HAP-1 (cell line): Measurements from ENCODE around the gene KLHL7.
A peak's percentile ranks its signal among the peaks of the same experiment; 100 is the strongest.

Experiments used
- DNase-seq, 2 experiments: peaks; one replicate each; pipeline ENCODE4 v3.0.0-alpha.2; 2016 to 2020; ENCODE audit warnings: low spot score in 2 of 2
- H3K27me3 ChIP-seq: fragments of 250-450 bp; sonication (Bioruptor Pico); 2 replicates; pipeline ENCODE4 v1.5.1; 2020; ENCODE audit warnings: low read depth, mild to moderate bottlenecking, moderate library complexity
- H3K36me3 ChIP-seq: fragments of 250-450 bp; sonication (Bioruptor Pico); replicated peaks from 2 replicates; pipeline ENCODE4 v1.5.1; 2020; ENCODE audit warnings: mild to moderate bottlenecking
- H3K4me1 ChIP-seq: fragments of 250-450 bp; sonication (Bioruptor Pico); 2 replicates; pipeline ENCODE4 v1.5.1; 2020; ENCODE audit warnings: mild to moderate bottlenecking
- H3K4me3 ChIP-seq: fragments of 250-450 bp; sonication (Bioruptor Pico); 2 replicates; pipeline ENCODE4 v1.5.1; 2020; ENCODE audit warnings: mild to moderate bottlenecking, moderate library complexity
- H3K9me3 ChIP-seq: fragments of 250-450 bp; sonication (Bioruptor Pico); 2 replicates; pipeline ENCODE4 v1.5.1; 2020; ENCODE audit warnings: mild to moderate bottlenecking, moderate library complexity
- in situ Hi-C: fragments of 300-500 bp; cut with MboI; formaldehyde crosslinking; loops from 3 replicates; pipeline ENCODE4 v1.14.3; 2020; ENCODE audit warnings: low sequenced_read_pairs, inconsistent platforms, mixed read lengths

Gene KLHL7

DNA sequence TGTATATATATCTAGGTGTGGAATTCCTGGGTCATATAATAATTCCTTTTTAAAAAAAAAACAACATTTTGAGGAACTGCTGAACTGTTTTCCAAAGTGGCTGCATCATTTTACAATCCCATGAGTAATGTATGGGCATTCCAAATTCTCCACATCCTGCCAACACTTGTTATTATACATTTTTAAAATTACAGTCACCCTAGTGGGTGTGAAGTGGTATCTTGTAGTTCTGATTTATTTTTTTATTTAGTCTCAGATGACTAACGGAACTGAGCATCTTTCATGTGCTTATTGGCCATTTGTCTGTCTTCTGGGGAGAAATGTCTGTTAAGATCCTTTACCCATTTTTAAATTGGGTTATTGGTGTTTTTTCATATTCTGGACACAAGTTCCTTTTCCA, 12.0 kb upstream of the KLHL7 start:
- H3K27me3 ChIP-seq: no peaks in the 10 kb centered on the region
- in situ Hi-C loops: no loop called here

GRCh38 chr7:23096518-23097290, 8.9 kb upstream of the KLHL7 start:
- in situ Hi-C loops: no loop called here
- DNase-seq: no peak
- no peaks in the 10 kb centered on the region for H3K36me3 ChIP-seq
- H3K27me3 ChIP-seq: no peaks in the 10 kb centered on the region
- H3K9me3 ChIP-seq: peaks cover 6% of the 10 kb centered on the region; the same call in 1 of the 2 replicates
- no peak overlapping the region for H3K4me3 ChIP-seq
- H3K4me1 ChIP-seq: no peaks in the 10 kb centered on the region

More for the DNA sequence above, 12.0 kb upstream of the KLHL7 start:
- H3K4me3 ChIP-seq: no peak overlapping the region
- DNase-seq: no peak
- peaks cover 6% of the 10 kb centered on the region; the same call in 1 of the 2 replicates for H3K9me3 ChIP-seq
- no peaks in the 10 kb centered on the region for H3K4me1 ChIP-seq
- H3K36me3 ChIP-seq: no peaks in the 10 kb centered on the region

DNA sequence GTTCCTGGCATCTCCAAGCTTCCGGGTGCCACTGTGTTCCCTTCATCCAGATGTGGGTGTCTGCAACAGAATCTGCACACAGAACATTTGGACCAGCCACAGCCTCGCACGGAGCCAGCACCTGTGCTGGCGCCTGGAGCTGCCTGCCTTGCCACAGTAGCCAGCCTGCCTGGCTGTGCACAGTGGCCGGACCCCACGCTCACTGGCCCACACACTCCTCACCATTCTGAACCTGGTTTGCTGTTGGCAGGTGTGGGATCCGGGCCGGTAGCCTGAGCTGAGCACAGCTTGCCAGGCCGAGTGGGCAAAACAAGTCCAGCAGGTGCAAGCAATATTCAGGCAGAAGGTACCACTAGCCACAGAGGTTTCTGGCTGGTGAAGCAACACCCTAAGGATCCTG, 7.6 kb upstream of the KLHL7 start:
- DNase-seq: no peak
- no peaks in the 10 kb centered on the region for H3K27me3 ChIP-seq

GRCh38 chr7:23098460-23098859, 7.1 kb upstream of the KLHL7 start:
- peaks cover 6% of the 10 kb centered on the region; the same call in 1 of the 2 replicates for H3K9me3 ChIP-seq
- DNase-seq: no peak
- in situ Hi-C loops: no loop called here

More for the DNA sequence above, 7.6 kb upstream of the KLHL7 start:
- Histone ChIP-seq H3K36me3 (peaks cover 6% of the 10 kb centered on the region; the same call in 1 of the 2 replicates), H3K9me3 (peaks cover 6% of the 10 kb centered on the region; the same call in 1 of the 2 replicates), H3K4me3 (no peak overlapping the region), H3K4me1 (no peaks in the 10 kb centered on the region)
- in situ Hi-C loops: no loop called here

DNA sequence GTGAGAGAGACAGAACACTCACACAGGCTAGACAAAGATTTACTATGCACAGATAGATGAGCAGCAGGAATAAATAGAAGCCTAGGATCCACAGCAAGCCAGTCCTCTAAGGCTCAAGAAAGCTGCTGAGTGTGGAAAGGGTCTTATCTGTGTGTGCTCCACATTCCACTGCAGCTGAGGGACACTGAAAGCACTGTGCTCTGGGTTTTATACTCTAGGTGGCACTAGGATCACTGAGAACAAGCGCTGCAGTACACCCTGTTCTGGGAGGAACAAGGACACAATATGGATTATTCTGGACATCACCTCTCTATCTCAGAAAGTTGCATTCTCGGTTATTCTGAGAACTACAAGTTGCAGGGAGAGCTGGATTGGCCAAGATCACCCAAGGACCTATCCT, 4.9 kb upstream of the KLHL7 start:
- in situ Hi-C loops: no loop called here
- Histone ChIP-seq H3K4me1 (no peaks in the 10 kb centered on the region), H3K4me3 (no peak overlapping the region), H3K9me3 (peaks cover 2% of the 10 kb centered on the region; the same call in 1 of the 2 replicates), H3K27me3 (no peaks in the 10 kb centered on the region), H3K36me3 (peaks cover 6% of the 10 kb centered on the region; the same call in 1 of the 2 replicates)
- no peak for DNase-seq

More at GRCh38 chr7:23098460-23098859, 7.1 kb upstream of the KLHL7 start:
- Histone ChIP-seq H3K27me3 (no peaks in the 10 kb centered on the region), H3K4me3 (no peak overlapping the region), H3K4me1 (no peaks in the 10 kb centered on the region), H3K36me3 (peaks cover 6% of the 10 kb centered on the region; the same call in 1 of the 2 replicates)

DNA sequence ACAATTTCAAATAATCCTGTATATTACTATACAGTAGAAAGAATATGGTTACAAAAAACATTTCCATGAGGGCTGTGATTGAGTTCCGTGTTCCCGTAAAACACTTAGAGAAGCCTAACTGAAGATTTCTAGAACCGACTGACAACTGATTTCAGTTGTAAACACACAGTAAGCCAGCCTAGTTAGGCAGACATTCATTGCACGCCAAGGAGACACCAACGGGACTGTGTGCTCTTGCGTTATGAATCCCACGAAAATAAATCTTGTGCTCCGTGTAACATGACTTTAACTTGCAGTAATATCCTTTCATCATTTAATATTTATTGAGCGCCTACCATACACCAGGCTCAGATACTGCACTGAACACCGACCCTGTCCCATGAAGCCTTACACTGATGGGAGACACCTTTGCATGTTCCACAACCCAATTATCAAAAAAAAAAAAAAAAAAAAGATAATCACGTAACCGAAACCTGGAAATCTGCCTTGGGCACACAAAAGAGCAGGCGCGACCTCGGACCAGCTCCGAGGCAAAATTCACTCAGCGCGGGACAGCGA, 420 bp upstream of the KLHL7 start:
- no peaks in the 10 kb centered on the region for H3K9me3 ChIP-seq
- in situ Hi-C loops: no loop called here
- DNase-seq: no peak
- peaks cover 11% of the 10 kb centered on the region for H3K4me1 ChIP-seq
- no peaks in the 10 kb centered on the region for H3K27me3 ChIP-seq
- H3K4me3 ChIP-seq: peak overlapping the region; percentile 89
- H3K36me3 ChIP-seq: peaks cover 6% of the 10 kb centered on the region; the same call in 1 of the 2 replicates

DNA sequence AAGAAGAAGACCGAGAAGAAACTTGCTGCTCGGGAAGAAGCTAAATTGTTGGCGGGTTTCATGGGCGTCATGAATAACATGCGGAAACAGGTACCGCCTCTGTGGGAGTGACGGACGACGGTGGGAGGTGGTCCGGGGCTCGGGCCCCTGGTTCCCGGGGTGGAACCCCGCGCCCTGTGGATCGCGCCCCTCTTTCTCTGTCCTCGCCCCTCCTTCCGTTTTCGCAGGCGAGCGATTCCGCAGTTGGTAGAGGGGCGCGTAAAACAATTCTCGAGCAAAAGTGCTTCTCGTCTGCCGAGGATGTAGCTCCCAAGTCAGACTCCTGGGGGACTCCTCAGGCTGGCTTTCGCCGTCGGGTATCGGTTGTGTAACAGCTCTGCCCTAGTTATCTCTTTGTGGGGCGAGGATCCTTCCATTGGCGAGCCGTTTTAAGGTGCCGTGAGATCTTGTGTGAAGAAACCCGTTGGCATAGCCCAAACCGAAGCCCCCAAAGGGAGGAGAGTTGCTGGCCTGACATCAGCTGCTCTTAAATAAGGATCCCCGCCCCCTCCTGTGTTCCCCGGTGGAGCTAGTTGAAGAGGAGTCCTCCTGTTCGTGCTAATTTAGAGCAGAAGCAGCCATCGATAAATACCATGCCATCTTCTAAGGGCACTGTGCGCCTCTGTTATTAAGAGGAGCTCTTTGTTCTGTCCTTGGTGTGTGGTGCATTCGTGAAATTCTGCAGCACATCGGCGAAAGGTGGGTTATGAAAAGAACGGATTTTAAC, 655 bp downstream of the KLHL7 start:
- Histone ChIP-seq H3K9me3 (no peaks in the 10 kb centered on the region), H3K36me3 (peaks cover 6% of the 10 kb centered on the region; the same call in 1 of the 2 replicates), H3K27me3 (no peaks in the 10 kb centered on the region), H3K4me1 (peaks cover 11% of the 10 kb centered on the region), H3K4me3 (peak overlapping the region; percentile 89)
- in situ Hi-C loops: no loop called here
- DNase-seq: peak; percentile 15 to 66

DNA sequence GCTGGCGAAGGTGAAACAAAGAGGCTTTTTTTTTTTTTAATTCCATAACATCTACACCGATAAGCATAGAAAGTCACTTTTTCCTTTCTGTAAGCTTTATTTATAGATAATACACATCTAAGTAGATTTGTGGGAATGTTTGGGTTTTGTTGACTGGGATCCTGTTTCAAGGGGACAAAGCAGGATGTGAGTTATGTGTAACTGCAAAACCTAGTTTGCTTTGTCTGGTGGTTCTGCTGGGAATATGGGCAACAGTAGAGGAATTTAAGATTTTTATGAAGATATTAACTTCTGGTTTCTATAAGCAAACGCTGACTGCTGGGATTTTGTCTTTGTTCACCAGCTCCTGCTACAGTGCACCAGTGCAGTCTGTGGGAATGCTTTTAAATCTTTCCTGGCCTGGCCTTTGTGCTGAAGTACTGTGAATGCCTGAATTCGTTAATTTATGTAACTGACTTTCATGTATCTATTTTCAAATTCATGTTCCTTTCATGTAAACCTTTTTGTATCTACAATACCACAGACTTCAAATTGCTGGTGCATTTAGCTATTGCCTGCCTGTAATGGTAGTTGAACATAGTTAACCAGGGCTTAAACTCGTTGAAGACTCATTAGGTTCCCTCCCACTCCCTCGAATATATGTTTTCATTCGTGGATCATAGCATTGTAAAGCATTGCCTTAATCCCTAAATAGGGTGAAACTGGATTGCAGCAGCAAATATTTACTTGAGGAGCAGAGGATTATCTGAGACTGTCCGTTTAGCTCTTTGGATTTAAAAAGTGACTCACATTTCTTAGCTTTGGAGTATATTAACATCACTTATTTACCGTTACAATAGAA, 1.5 kb downstream of the KLHL7 start:
- Histone ChIP-seq H3K9me3 (no peaks in the 10 kb centered on the region), H3K27me3 (no peaks in the 10 kb centered on the region), H3K4me1 (peaks cover 11% of the 10 kb centered on the region), H3K4me3 (peak overlapping the region; percentile 89), H3K36me3 (peaks cover 6% of the 10 kb centered on the region; the same call in 1 of the 2 replicates)
- peak; percentile 22 to 57 for DNase-seq
- in situ Hi-C loops: no loop called here

DNA sequence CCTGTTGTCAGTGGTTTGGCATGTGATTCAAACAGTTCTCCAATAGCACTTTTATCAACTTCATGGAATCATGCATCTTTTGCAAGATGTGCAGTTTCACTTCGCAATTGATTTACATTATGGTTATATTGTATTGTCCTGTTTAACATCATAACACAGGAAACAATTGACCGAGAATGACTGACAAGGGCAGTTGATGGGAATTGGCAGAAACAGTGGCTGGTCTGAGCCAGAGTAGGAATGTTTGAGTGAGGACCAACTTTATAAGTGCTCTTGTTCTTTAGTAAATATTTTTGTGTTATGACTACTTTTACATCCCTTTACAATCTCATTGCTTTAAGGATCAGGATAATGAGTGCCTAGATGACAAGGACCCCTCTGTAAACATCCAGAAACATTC, 2.2 kb downstream of the KLHL7 start:
- H3K9me3 ChIP-seq: no peaks in the 10 kb centered on the region
- in situ Hi-C loops: no loop called here
- peaks cover 1% of the 10 kb centered on the region; the same call in 1 of the 2 replicates for H3K36me3 ChIP-seq
- H3K4me1 ChIP-seq: peaks cover 11% of the 10 kb centered on the region
- H3K27me3 ChIP-seq: no peaks in the 10 kb centered on the region
- H3K4me3 ChIP-seq: peak overlapping the region; percentile 89
- DNase-seq: no peak

GRCh38 chr7:23108995-23109394, 3.4 kb downstream of the KLHL7 start:
- H3K4me3 ChIP-seq: no peak overlapping the region
- H3K4me1 ChIP-seq: peaks cover 11% of the 10 kb centered on the region
- DNase-seq: no peak
- no peaks in the 10 kb centered on the region for H3K27me3 ChIP-seq
- H3K36me3 ChIP-seq: no peaks in the 10 kb centered on the region
- in situ Hi-C loops: no loop called here
- no peaks in the 10 kb centered on the region for H3K9me3 ChIP-seq

DNA sequence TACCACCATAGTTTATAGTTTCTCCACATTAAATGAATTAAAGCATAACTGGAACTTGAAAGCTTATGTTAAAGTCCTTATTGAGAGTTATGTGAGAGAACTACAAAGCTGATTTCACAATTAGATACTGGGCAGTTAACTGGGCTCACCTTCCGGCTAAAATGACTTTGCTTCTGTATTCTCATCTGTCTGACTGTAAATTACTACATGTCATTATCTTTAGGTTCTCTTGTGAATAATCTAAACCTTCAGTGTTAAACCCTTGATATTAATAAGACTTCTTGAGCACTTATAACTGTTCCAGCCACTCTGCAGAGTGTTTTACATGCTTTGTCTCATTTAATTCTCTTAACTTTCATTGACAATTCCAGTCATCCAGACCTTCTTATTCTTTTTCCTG, 3.9 kb downstream of the KLHL7 start:
- H3K4me3 ChIP-seq: no peak overlapping the region
- no peaks in the 10 kb centered on the region for H3K9me3 ChIP-seq
- DNase-seq: no peak
- peaks cover 11% of the 10 kb centered on the region for H3K4me1 ChIP-seq
- H3K27me3 ChIP-seq: no peaks in the 10 kb centered on the region
- in situ Hi-C loops: no loop called here
- H3K36me3 ChIP-seq: no peaks in the 10 kb centered on the region

DNA sequence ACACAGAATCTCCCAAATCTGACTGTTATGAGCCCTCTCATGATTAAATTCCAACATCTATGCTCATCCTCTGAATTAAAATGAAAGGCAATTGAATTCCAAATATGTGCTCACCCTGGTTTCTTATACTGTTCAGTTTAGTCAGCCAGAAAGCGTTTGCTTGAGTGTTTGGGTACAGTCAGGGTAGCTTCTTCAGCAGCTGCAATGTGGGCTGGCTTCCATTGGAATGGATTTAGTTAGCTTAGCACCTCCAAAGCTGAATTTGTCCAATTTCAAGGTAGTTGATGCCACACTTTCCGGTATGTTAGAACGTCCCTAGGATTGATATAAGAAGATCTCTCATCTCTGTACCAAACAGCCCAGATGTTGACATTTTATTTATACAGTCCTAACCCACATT, 9.3 kb downstream of the KLHL7 start:
- no peak for DNase-seq
- H3K36me3 ChIP-seq: no peaks in the 10 kb centered on the region
- no peaks in the 10 kb centered on the region for H3K27me3 ChIP-seq
- H3K9me3 ChIP-seq: no peaks in the 10 kb centered on the region
- H3K4me3 ChIP-seq: no peak overlapping the region
- H3K4me1 ChIP-seq: peaks cover 2% of the 10 kb centered on the region; the same call in 1 of the 2 replicates
- in situ Hi-C loops: no loop called here

- no peaks in the 10 kb centered on the region for H3K27me3 ChIP-seq
- peak in 1 of 2 experiments; percentile 18 for DNase-seq
- no peaks in the 10 kb centered on the region for H3K36me3 ChIP-seq
- no peaks in the 10 kb centered on the region for H3K9me3 ChIP-seq
- H3K4me3 ChIP-seq: no peak overlapping the region
- peaks cover 2% of the 10 kb centered on the region; the same call in 1 of the 2 replicates for H3K4me1 ChIP-seq
- in situ Hi-C loops: no loop called here
Observed at GRCh38 chr7:23115991-23116390, 10.4 kb downstream of the KLHL7 start.
